ENCODE data around the gene RBM4B.

RBM4B gene

GRCh38 chr11:66676282-66676919, 1.3 kb downstream of the RBM4B start:
- TF ChIP-seq TOX (CRISPR knock-in tag; IDR thresholded peaks at IDR 0.05; ENCODE audit: borderline replicate concordance) (no peak), ISL1 (CRISPR knock-in tag; IDR thresholded peaks at IDR 0.05) (no peak), OSR1 (CRISPR knock-in tag; IDR thresholded peaks at IDR 0.05) (no peak), ZFP3 (CRISPR knock-in tag; IDR thresholded peaks at IDR 0.05) (no peak), SNAI2 (CRISPR knock-in tag; IDR thresholded peaks at IDR 0.05) (no peak)
- no peak for ATAC-seq

- TF ChIP-seq CSRNP3 (CRISPR knock-in tag; IDR thresholded peaks at IDR 0.05): no peak
- no peak for TF ChIP-seq PPARA (CRISPR knock-in tag; IDR thresholded peaks at IDR 0.05; ENCODE audit: borderline replicate concordance)
- no peak for TF ChIP-seq TOX (CRISPR knock-in tag; IDR thresholded peaks at IDR 0.05; ENCODE audit: borderline replicate concordance)
- no peak for TF ChIP-seq ZNF8 (CRISPR knock-in tag; IDR thresholded peaks at IDR 0.05)
- no peak for TF ChIP-seq POU6F1 (CRISPR knock-in tag; IDR thresholded peaks at IDR 0.05; ENCODE audit: borderline replicate concordance, low read depth)
- TF ChIP-seq ZNF565 (CRISPR knock-in tag; conservative IDR thresholded peaks at IDR 0.05; ENCODE audit: low read depth): no peak
- TF ChIP-seq TSHZ2 (CRISPR knock-in tag; IDR thresholded peaks at IDR 0.05): no peak
- no peak for TF ChIP-seq SNAI2 (CRISPR knock-in tag; IDR thresholded peaks at IDR 0.05)
- TF ChIP-seq ISL1 (CRISPR knock-in tag; IDR thresholded peaks at IDR 0.05): no peak
- no peak for TF ChIP-seq CSDC2 (CRISPR knock-in tag; IDR thresholded peaks at IDR 0.05)
- no peak for TF ChIP-seq ZC3H10 (CRISPR knock-in tag; IDR thresholded peaks at IDR 0.05)
- no peak for TF ChIP-seq RARB (CRISPR knock-in tag; IDR thresholded peaks at IDR 0.05)
- TF ChIP-seq PATZ1 (CRISPR knock-in tag; IDR thresholded peaks at IDR 0.05; ENCODE audit: borderline replicate concordance): no peak
- TF ChIP-seq OSR1 (CRISPR knock-in tag; IDR thresholded peaks at IDR 0.05): no peak
- TF ChIP-seq BACH2 (CRISPR knock-in tag; IDR thresholded peaks at IDR 0.05; ENCODE audit: borderline replicate concordance): no peak
- no peak for TF ChIP-seq TCF4 (CRISPR knock-in tag; IDR thresholded peaks at IDR 0.05; ENCODE audit: borderline replicate concordance)
- no peak for TF ChIP-seq CREB5 (CRISPR knock-in tag; IDR thresholded peaks at IDR 0.05; ENCODE audit: low read depth)
- TF ChIP-seq ZFP30 (CRISPR knock-in tag; IDR thresholded peaks at IDR 0.05): no peak
- no peak for ATAC-seq
These were observed 2.6 kb downstream of the RBM4B start for GRCh38 chr11:66674964-66675602.

- no peak; the same call in 2 of the 3 replicates for ATAC-seq
- TF ChIP-seq ZNF70 (CRISPR knock-in tag; IDR thresholded peaks at IDR 0.05): no peak
- no peak for TF ChIP-seq TOX (CRISPR knock-in tag; IDR thresholded peaks at IDR 0.05; ENCODE audit: borderline replicate concordance)
- TF ChIP-seq TSHZ2 (CRISPR knock-in tag; IDR thresholded peaks at IDR 0.05): no peak
These were observed 6.9 kb downstream of the RBM4B start for GRCh38 chr11:66670816-66671215.

All from SK-N-SH treated with all-trans-retinoic acid at 6 μM for 48 hours (cell line).